HG02981 (cell line): ENCODE measurements around the gene KNDC1.
"Not testable (repeated sequence)": the region's sequence is repeated elsewhere in the genome, so short reads cannot be mapped to it uniquely, and the experiment has no call there.

Experiments used
- ATAC-seq: cut with Tn5 transposase; IDR thresholded peaks from one replicate; pipeline ENCODE4 v1.9.1; 2021; ENCODE audit warnings: mild to moderate bottlenecking, moderate library complexity; ENCODE audit not compliant: unreplicated experiment

Gene KNDC1

GRCh38 chr10:133219782-133220181 is 59.8 kb downstream of the KNDC1 start:
- ATAC-seq: no peak

DNA sequence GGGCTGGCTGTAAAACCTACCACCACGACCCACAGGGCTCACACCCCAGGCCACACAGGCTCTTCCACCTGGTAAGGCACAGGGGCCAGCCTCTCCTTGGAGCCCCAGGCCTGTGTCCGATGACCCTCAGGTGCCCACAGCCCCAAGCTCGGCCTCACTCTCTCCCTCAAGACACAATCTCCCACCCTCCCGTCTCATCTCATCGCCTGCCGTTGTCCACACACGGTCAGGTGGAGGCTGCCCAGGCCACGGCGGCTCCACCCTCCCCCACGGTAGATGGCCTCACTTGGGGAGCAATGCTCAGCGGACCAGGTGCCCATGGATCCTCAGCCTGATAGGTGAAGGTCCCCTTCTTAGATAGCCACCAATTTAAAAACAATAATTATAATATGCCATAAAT is 61.3 kb downstream of the KNDC1 start:
- no peak for ATAC-seq

DNA sequence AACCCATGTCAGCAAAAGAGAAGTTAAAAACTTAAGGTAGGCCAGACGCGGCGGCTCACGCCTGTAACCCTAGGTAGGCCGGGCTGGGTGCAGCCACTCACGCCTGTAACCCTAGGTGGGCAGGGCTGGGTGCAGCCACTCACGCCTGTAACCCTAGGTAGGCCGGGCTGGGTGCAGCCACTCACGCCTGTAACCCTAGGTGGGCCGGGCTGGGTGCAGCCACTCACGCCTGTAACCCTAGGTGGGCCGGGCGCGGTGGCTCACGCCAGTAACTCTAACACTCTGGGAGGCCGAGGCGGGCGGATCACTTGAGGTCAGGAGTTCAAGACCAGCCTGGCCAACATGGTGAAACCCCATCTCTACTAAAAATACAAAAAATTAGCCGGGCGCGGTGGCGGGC is 61.7 kb downstream of the KNDC1 start:
- not testable (repeated sequence) for ATAC-seq

- ATAC-seq: no peak
Observed at GRCh38 chr10:133224076-133224475, 64.1 kb downstream of the KNDC1 start.

GRCh38 chr10:133224756-133225372 is 64.8 kb downstream of the KNDC1 start:
- ATAC-seq: no peak

DNA sequence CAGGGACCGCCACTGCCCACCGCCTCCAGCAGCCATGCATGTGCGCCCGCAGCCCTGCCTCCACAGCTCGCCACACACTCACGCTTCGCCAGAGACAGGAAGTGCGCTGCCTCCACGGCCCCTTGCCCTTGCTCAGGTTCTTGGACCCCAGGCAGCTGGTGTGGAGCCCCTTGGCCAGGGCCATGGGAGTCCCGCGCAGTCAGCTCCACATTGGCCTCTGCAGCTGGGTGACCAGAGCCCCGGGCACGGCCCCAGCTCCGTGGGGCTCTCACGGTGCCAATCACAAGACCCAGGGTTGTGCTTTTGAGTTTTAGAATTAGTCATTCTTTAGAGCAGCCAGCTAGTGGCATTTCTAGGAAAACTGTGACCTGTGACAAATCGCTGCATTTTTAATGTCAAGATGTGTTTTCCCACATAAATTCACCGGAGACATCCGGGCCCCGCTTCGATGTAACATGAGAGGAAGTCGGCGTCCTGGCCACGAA is 65.7 kb downstream of the KNDC1 start:
- ATAC-seq: no peak

GRCh38 chr10:133226251-133226808 is 66.3 kb downstream of the KNDC1 start:
- ATAC-seq: no peak

DNA sequence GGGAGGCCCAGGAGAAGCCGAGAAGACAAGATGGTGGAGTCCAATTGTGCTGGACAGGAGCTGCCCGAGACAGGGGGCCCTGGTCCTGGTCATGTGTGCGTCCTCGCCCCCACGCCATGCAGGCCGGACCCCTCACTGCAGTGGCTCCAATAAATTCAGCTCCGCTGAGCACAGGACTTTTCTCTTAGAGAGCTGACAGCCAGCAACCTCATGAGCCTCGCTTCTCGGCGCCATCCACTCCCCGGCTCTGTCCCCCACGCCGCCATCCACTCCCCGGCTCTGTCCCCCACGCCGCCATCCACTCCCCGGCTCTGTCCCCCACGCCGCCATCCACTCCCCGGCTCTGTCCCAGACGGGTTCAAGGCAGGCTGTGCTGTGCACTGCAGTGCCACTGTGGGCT is 67.2 kb downstream of the KNDC1 start:
- no peak for ATAC-seq

GRCh38 chr10:133229265-133230043 is 69.4 kb downstream of the KNDC1 start:
- ATAC-seq: no peak

- no peak for ATAC-seq
Observed at GRCh38 chr10:133230044-133230361, 70.0 kb downstream of the KNDC1 start, which contains the start of gene UTF1. Gene UTF1, plus strand, starts transcription at chr10:133230217. Its CDS starts 72 bp downstream, at chr10:133230289.

GRCh38 chr10:133230387-133231195 is 70.6 kb downstream of the KNDC1 start:
- ATAC-seq: no peak

DNA sequence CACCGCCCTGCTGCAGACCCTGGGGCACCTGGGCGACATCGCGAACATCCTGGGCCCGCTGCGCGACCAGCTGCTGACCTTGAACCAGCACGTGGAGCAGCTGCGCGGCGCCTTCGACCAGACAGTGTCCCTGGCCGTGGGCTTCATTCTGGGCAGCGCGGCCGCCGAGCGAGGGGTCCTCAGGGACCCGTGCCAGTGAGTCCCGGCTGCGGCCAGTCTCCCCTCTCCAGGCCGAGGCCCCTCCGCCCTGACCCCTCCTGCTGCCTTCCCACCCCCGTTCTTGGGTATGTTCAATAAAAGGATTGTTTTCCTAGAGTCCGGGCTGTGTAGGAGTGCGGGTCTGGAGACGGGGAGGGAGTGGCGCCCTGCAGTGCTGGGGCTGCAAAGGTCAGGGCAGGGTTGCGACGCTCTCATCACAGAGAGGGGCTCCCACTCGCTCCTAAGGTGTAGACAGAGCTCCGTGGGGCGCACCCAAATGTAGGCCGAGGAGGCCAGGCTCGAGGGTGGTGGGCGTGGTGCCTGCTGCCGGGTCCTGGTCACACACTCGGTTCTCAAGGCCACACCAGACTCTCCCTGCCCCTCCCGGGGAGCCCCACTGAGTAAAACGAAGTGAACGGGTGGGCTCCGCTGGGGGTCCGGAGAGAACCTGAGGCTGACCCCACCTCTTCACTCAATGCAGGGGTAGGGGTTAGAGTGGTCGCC is 71.4 kb downstream of the KNDC1 start:
- no peak for ATAC-seq

- no peak for ATAC-seq
Observed at GRCh38 chr10:133231946-133232574, 72.0 kb downstream of the KNDC1 start.

DNA sequence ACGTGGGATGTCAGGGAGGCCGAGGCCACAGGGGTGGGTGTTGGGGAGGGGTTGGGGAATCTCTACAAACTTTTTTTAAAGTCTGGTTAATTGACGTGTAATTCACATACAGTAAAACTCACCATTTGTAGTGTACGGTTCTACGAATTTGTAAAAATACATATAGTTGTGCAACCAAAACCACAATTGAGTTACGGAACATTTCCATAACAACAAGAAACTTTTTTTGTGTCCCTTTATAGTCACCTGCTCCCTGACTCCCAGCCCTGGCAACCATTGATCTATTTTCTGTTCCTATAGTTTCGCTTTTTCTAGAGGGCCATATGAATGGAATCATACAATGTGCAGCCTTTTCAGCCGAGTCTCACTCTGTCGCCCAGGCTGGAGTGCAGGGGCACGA is 74.8 kb downstream of the KNDC1 start:
- not testable (repeated sequence) for ATAC-seq

GRCh38 chr10:133235265-133235855 is 75.3 kb downstream of the KNDC1 start:
- ATAC-seq: no peak

DNA sequence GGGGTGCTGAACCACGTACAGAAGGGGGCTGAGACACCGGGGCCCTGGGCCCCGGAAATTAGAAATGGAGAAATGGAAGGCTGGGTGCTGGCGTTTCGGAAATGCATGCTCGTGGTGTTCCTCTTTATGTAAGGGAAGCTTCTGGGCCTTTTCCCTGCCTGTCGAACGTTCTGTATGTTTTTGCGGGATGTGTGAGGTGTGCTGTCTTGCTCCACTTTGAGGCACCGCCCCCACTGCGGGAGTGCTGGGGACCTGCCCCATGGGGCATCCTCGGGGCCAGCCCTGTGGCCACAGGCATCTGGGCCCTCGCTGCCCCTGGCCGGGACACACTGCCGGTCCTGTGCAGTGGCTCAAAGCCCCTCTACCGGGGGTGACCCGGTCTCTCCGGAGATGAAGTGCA is 75.9 kb downstream of the KNDC1 start:
- ATAC-seq: no peak

DNA sequence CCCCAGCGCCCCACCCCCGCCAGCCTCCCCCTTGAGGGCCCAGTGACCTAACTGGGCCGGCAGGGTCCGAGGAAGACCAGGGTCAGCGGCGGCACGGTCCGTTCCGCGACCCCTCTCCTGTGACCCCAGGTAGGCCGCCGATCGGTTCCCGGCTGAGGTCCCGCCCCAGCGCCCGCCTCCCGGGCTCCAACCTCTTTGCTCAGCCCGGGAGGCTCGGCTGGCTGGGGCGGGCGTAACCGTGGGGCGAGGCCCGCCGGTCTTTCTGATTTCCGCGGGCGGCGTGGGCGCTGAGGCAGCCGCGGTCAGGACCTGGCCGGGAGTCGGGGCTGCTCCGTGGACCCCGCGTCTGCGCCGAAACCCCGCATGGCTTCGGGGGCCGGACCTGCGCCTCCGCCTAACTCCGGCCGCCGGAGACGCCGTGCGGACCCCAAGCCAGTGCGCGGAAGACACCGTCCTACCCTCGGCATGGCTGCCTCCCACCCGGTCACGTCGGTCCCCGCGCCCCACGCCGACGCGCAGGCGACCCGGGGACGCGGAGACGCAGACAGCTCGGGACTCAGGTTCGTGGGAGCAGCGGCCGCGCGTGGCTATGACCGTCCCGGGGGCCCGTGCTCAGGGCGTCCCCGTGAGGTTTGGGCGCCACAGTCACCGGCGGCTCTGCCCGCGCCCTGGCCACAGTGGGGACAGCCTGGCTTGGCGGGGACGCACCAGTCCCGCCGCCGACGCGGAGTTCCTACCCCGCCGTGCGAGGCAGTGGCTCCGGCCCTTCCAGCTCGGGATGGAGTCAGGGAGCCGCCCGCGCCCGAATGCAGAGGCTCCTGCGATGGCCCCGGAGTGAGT is 76.6 kb downstream of the KNDC1 start:
- no peak for ATAC-seq

GRCh38 chr10:133237241-133237587 is 77.2 kb downstream of the KNDC1 start:
- ATAC-seq: no peak
